Measurements from ENCODE around the gene MRPL12.
A peak's percentile ranks its signal among the peaks of the same experiment; 100 is the strongest.

Gene MRPL12

DNA sequence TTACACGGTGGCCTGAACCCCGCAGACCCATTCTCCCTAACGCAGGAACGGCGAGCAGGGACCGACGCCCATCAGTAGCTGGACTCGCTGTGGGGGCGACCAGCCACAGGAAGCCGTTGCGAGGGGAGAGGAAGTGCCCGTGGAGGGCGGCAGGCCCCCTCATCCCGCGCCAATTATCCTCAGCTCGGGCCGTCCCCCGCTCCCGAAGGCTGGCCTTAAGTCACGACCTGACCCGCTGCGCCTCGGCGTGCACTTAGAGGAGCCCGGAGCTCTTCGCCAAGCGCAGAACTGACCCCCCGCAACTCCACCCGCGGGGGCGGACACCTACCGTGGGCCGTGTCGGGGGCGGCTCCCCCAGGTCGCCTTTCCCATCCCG lies 20.0 kb upstream of the MRPL12 start:
- peak; percentile 29 for DNase-seq

GRCh38 chr17:81683584-81684441 lies 19.4 kb upstream of the MRPL12 start, which contains the start of the genes ARL16 and HGS:
ARL16 (minus strand) TSS chr17:81683797; CDS start chr17:81683753, 44 bp downstream.
HGS (plus strand) TSS chr17:81684011; CDS start chr17:81684067, 56 bp downstream.
- DNase-seq, result peak; percentile 100

DNA sequence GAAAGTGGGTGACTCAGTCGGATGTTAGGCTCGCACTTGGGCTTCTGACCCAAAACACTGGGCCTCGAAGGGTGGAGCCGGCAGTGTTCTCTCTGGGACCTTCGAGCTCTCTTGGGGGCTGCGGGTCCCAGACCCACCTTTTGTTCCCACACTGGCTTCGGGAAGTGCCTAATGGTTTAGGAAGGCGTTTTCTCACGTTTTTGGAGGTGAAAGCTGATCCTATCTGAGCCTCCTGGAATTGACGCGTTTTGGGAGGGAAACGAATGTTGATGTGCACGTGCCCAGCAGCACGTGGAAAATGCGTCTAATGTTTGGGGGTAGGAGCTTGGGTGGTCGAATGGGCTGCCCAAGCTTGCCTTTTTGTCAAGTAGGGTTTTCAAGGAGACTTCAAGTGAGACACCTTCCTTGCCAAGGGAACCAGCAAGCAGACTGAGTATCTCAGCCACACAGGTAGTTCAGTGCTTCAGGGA lies 18.7 kb upstream of the MRPL12 start:
- peak; percentile 49 for DNase-seq

DNA sequence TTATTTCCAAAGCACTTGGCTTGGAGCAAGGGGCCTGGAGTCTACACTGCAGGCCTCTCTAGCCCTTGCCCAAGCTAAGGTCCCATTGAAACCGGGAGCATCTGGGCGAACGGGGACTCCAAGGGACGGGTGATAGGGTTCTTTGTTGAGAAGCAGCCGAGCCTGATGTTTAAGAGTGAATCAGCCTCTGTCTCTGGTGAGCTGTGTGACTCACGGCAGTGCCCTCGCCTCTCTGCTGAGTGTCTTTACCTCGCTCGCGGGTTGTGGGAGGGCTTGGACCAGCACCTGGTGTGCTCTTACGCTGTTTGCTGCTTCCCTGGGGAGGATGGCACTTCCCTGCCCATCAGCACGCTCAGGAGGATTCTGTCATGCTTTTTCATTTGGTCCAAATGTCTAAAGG lies 18.1 kb upstream of the MRPL12 start:
- DNase-seq, result peak; percentile 29

GRCh38 chr17:81686614-81687013 lies 16.6 kb upstream of the MRPL12 start:
- no peak for DNase-seq

DNA sequence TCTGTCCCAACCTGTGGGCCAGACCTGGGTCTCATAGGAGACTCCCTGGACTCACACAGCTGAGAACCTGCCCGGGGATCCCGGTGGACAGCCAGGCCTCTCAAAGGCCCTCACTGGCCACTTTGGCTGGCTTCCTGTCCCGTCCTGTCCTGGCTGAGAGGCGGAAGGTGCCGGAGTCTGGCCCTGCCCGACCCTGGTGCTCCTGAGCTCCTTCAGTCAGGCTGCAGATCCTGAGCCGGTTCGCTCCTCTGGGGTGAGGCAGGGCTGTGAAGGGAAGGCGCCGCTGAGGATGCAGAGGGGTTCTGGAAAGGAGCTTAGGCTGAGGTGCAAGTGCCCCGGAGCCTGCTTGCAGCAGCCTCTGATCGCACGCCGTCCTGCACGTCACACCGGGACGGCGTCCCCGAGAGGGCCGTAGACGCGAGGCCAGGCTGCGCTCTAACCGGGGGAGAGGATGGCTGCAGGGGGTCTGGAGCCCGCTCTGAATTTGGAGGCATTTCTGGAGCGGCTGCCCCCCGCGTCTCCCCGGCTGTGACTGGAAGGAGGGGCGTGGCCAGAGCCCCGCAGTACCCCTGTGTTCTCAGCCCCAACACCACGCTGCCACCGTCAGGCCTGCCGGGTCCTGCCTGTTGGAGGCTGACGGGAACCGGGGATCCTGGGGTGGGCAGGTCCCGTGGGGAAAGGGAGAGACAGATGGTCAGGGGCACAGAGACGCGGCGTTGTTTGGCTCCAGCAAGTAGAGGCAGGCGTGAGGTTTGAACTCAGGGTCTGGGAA lies 15.2 kb upstream of the MRPL12 start:
- DNase-seq, result no peak

GRCh38 chr17:81688616-81689015 lies 14.6 kb upstream of the MRPL12 start:
- DNase-seq, result no peak

DNA sequence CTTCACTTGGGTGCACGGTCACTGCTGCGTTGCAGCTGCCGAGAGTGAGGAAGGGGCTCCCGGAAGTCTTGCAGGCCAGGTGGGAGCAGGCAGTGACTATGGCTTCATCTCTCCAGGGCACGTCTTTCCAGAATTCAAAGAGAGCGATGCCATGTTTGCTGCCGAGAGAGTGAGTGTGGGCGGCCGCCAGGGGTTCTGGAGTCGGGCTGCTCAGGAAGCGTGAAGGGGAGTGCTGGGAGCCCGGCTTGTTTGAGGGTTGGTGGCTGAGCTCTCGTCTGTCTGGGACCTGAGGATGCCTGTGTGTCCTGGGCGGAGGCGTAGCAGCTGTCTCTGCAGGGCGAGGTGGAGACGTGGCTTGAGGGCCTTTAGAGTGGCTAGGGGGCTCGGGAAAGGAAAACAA lies 13.1 kb upstream of the MRPL12 start:
- DNase-seq, result no peak

DNA sequence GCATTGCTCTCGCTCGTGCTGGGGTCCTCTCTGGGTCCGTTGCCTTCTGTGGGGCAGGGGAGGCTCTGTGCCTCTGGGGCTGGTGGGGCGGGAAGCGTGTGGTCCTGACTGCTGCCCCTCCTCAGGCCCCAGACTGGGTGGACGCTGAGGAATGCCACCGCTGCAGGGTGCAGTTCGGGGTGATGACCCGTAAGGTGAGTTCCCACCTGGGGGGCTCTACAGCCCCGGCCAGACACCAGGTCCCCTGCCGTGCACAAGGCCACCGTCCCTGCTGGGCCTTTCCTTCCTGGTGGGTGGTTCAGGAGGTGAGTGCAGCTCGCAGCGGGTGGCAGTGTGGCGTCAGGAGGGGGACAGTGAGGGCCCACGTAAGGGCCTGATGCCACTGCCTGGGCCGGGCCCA lies 12.6 kb upstream of the MRPL12 start:
- no peak for DNase-seq

- no peak for DNase-seq
Measured at GRCh38 chr17:81691196-81691595, 12.0 kb upstream of the MRPL12 start.

GRCh38 chr17:81691608-81692007 lies 11.6 kb upstream of the MRPL12 start:
- DNase-seq, result no peak

DNA sequence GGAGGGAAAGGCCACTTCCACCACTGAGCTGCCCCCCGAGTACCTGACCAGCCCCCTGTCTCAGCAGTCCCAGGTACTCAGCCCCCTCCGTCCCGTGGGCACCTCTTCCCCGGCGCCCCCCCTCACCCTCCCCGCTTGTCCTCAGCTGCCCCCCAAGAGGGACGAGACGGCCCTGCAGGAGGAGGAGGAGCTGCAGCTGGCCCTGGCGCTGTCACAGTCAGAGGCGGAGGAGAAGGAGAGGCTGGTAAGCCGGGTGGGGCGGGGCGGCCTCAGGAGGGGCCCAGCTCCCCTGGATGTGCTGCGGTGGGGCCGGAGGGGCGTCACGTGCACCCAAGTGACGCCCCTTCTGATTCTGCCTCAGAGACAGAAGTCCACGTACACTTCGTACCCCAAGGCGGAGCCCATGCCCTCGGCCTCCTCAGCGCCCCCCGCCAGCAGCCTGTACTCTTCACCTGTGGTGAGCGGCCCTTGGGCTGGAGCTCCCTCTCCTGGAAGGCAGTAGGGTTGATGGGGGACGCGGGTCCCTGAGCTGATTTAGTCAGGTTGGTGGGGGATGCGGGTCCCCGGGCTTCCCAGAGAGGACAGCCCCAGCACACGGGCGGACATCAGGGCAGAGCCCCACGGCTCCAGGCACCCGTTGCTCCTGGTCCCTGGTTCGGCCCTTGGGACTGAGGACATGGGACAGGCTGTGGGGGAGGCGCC lies 9.5 kb upstream of the MRPL12 start:
- no peak for DNase-seq

DNA sequence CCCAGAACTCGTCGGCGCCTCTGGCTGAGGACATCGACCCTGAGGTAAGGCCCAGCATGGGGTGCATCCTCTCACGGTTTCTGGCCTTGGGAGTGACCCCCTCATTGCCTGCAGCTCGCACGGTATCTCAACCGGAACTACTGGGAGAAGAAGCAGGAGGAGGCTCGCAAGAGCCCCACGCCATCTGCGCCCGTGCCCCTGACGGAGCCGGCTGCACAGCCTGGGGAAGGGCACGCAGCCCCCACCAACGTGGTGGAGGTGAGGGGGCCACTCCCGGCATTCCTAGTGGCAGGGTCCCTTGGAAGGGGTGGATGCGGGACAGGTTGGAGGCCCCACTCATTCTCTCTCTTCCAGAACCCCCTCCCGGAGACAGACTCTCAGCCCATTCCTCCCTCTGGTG lies 8.4 kb upstream of the MRPL12 start:
- no peak for DNase-seq

- DNase-seq, result no peak
Measured at GRCh38 chr17:81695211-81695610, 8.0 kb upstream of the MRPL12 start.

DNA sequence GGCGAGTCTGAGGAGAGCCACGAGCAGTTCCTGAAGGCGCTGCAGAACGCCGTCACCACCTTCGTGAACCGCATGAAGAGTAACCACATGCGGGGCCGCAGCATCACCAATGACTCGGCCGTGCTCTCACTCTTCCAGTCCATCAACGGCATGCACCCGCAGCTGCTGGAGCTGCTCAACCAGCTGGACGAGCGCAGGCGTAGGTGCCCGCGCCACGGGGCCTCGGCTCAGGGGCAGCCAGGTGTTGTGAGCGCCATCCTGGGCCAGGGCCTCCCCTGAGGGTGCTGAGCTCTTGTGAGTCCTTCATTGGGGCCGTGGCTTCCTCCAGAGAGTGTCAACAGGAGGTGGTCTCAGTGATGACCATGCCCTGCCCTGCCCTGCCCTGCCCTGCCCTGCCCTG lies 7.4 kb upstream of the MRPL12 start:
- DNase-seq, result no peak

DNA sequence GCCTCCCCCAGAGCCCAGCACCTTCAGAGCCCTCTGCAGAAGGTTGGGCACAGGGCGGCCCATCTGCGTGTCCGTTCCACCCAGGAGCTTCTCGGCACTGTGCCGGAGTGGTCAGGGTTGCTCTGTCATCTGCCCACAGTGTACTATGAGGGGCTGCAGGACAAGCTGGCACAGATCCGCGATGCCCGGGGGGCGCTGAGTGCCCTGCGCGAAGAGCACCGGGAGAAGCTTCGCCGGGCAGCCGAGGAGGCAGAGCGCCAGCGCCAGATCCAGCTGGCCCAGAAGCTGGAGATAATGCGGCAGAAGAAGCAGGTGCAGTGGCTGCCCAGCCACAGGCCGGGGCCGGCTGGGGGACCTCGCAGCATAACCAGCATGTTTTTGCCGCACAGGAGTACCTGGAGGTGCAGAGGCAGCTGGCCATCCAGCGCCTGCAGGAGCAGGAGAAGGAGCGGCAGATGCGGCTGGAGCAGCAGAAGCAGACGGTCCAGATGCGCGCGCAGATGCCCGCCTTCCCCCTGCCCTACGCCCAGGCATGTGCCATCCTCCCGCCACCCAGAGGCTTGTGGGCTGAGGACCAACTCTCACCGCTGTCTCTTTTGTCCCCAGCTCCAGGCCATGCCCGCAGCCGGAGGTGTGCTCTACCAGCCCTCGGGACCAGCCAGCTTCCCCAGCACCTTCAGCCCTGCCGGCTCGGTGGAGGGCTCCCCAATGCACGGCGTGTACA lies 6.8 kb upstream of the MRPL12 start:
- no peak for DNase-seq

- DNase-seq, result no peak
Measured at GRCh38 chr17:81697261-81698044, 5.7 kb upstream of the MRPL12 start.

DNA sequence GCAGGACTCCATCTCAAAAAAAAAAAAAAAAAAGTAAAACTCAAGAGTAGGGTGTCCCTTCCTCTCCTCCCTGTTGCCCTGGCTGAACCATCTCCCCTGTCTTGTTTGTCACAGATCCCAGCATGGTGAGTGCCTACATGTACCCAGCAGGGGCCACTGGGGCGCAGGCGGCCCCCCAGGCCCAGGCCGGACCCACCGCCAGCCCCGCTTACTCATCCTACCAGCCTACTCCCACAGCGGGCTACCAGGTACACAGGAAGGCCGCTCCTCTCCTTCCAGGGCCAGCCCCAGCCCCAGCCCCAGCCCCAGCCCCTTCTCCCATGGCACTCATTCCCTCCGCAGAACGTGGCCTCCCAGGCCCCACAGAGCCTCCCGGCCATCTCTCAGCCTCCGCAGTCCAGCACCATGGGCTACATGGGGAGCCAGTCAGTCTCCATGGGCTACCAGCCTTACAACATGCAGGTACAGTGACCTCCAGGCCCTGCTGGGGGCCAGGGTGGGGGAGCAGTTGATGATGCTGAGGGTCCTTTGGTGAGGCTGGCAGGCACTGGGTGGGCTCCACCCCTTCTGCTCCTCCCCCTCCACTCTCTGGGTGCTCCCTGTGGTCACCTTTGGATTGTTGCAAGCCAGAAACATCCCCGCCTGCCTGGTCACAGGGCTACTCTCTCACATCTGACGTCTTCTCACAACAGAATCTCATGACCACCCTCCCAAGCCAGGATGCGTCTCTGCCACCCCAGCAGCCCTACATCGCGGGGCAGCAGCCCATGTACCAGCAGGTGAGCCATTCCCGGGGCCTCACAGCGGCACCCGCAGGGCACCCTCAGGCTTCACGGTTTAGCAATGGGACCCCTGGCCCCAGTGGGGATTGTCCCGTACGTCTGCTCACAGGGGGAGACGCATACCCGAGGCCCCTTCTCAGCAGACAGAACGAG lies 2.5 kb upstream of the MRPL12 start:
- no peak for DNase-seq

- peak; percentile 79 for DNase-seq
Measured at GRCh38 chr17:81701288-81702071, 1.7 kb upstream of the MRPL12 start.

Measured in hematopoietic multipotent progenitor cell treated with erythropoietin and hydrocortisone succinate and interleukin-3 and kit ligand, for 6 days (in vitro differentiated cells).